ENCODE results near the gene ZCRB1.

ZCRB1 gene

DNA sequence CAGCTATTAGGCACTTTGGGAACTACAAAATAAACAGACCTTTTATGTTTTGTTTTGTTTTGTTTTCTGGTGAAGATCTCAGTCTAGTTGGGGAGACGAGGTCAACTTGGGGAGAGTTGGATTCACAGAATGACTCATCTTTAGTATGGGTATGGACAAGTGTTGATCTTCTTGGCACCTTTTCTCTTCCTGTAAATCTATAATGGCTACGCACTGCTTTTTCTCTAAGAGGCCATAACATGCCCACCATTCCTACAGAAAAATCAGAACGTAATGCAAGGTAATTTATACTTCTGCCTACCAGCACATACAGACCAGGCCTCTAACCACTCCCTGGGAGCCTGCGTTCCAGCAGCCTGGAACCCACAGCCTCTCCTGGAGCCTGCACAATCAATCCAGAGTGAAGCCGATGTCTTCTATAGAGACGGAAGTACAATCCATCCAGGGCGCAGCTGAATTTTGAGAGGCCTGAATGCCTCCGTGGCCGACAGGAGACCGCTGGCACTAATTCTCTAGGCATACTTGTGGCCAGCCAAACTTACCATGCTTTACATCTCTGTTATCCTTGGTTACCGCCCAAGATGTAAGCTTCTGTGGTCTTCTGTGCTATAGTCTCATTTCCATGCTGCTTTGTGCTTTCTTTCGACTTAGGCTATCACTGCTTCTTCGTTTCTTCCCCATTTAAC lies 790 bp upstream of the ZCRB1 start:
- DNase-seq, result no peak

DNA sequence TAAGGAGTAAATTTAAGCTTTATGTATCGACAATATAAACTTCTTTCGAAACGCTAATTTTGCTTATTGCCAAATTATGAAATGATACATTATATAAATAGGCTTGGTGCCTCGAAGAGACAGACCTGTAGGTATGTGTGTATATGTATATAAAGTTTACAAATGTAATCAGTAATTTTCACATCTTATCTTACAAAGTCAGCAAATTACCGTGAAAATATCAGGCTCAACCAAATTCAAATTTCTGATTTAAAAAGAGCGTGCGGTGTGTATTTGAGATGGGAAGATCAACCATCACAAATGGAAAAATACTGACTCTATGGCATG lies 605 bp downstream of the ZCRB1 start:
- no peak for DNase-seq

- no peak for DNase-seq
These were observed 2.0 kb downstream of the ZCRB1 start for GRCh38 chr12:42323856-42324255.

GRCh38 chr12:42322567-42322966 lies 3.3 kb downstream of the ZCRB1 start:
- DNase-seq, result no peak

DNA sequence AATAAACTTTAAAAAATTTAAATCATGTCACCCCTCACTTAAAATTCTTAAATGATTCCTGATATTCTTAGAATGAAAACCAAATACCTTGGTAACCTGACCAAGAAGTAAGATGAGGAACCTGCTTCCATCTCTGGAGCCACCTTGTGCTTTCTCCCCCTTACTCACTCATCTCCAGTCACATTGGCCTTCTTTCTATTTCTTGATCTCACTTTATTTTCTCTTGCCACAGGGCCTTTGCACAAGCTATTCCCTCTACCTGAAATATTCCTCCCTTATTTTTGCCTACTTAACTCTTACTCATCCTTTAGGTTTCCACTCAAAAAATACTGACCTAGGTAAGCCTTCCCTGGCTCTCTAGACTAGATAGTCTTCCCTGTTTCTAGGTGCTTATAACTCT lies 5.1 kb downstream of the ZCRB1 start:
- DNase-seq, result no peak

DNA sequence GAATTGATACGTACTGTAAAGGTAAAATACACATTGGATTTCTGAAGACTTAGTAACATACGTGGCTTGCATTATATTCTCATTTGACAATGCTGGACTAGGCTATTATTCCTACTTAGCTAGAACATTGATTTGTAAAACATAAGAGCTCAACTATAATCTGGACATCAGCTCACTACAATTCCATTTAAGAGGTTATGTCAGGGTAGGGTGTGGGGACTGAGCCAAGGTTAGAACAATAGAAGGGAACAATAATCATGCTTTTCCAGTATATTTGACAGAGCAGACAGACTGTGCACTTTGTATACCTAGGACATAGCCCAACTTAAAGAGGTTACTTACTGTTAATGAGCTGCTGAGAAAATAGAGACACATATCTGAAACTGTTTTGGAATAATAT lies 10.8 kb downstream of the ZCRB1 start:
- no peak for DNase-seq

- DNase-seq, result no peak
These were observed 15.9 kb downstream of the ZCRB1 start for GRCh38 chr12:42309996-42310395.

DNA sequence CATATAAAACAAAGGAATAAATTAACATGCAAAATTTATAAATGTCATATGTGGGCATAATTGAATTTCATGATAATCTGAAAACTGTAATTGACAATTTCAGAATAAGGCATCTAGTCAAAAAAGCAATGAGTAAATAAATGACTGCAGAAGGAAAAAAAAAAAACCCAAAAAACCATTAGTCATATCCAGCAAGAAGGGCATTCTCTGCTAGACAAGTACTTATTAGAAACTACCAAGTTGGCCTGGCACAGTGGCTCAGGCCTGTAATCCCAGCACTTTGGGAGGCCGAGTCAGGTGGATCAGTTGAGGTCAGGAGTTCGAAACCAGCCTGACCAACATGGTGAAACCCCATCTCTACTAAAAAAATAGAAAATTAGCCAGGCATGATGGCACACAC lies 17.5 kb downstream of the ZCRB1 start:
- DNase-seq, result no peak

GRCh38 chr12:42306297-42306696 lies 19.6 kb downstream of the ZCRB1 start:
- no peak for DNase-seq

GRCh38 chr12:42299392-42300308 lies 26.2 kb downstream of the ZCRB1 start:
- DNase-seq, result no peak

GRCh38 chr12:42298887-42299286 lies 27.0 kb downstream of the ZCRB1 start:
- no peak for DNase-seq

- DNase-seq, result peak; percentile 16
These were observed 29.3 kb downstream of the ZCRB1 start for GRCh38 chr12:42296503-42297109.

DNA sequence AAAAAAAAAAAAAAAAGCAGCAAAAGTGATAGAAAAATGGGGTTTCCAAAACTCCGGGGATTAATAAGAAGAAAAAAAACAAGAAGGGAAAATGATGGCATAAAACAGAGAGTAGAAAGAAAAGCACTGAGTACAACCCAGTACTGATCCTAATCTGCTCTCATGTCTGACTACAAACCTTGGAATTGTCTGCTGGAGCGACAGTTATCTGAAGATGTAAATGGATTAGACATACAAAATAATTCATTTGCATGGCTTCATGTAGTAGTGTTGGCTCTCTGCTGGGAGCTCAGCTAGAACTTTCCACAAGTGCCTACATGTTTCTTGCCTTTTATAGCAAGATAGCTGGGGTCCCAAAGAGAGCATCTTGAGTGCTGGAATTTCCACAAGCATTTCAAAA lies 34.2 kb downstream of the ZCRB1 start:
- DNase-seq, result no peak

DNA sequence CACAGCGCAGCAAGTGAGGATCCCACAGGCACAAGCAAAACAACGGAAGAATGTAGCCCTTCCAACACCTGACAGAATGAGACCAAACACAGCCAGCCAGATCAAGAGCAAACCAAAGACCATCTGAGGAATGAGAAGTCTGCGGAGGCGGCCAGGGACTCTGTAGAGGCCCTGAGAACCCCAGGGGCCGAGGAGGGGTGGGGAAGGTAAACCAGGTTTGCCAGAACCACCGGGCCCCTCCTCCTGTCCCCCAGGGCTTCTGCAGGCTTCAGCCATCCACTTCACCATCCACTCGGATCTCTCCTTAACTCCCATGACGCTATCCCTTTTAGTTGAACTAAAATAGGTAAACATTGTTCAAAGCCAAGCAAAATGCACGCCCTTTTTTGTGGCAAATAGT lies 37.4 kb downstream of the ZCRB1 start:
- DNase-seq, result no peak

GRCh38 chr12:42286741-42287140 lies 39.2 kb downstream of the ZCRB1 start:
- no peak for DNase-seq

- DNase-seq, result no peak
These were observed 40.5 kb downstream of the ZCRB1 start for GRCh38 chr12:42285431-42285830.

DNA sequence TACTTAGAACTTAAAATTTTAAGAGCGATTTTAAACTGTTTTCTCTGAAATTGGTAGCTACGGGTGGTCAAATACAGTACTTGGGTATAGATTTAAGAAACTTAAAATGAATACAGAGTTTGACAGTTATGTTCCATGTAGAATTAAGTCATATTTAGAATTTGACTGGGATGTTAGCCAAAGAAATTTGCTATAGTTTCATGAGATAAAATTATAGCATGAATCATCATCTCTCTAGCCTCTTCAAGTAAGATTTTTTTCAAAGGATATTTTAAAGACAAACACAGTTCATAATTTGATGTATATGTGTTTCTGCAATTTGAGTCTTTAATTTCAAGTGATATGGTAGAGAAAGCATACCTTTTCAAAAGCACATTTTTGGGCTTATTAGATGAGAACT lies 41.0 kb downstream of the ZCRB1 start:
- no peak for DNase-seq

DNA sequence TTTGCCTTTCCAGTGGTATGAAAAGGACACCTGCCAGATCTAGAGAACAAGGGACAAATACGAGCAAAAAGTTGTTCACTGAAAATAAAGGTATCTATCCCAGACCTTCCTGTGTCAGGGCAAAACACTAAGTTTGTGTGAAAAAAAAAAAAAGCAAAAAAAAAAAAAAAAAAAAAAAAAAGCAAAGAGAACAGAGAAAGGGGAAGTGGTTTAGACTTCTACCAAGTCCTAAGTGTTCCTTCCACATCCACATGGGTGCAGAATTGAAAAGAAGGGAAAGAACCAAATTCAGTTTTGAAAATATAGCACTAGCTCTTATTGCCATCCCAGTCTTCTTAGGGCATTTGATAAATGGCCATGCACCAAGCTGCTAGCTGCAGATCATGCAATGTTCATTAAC lies 41.7 kb downstream of the ZCRB1 start:
- DNase-seq, result no peak

- no peak for DNase-seq
These were observed 42.2 kb downstream of the ZCRB1 start for GRCh38 chr12:42283739-42284138.

GRCh38 chr12:42282294-42282693 lies 43.6 kb downstream of the ZCRB1 start:
- DNase-seq, result no peak

- DNase-seq, result no peak
These were observed 44.0 kb downstream of the ZCRB1 start for GRCh38 chr12:42281844-42282243.

- DNase-seq, result no peak
These were observed 44.6 kb downstream of the ZCRB1 start for GRCh38 chr12:42281278-42281677.

DNA sequence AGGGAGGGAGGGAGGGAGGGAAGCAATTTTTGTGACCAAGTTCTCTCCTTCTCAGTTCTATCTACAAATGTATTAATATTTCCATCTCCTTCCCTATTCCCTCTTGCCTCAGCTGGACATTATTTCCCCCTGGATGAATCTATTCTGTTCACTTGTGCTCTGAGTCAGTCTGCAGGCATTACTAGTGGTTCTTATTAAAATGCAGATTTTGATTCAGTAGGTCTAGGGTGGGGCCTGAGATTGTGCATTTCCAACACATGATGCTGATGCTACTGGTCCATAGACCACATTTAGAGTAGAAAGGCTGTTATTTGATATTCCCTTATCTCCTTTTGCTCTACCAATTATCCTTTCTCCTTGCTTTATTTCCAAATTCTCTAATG lies 47.8 kb downstream of the ZCRB1 start:
- no peak for DNase-seq
